ENCODE data around the gene CDPF1. TPM values are rescaled to one million over a fixed set of nuclear protein-coding genes. Genes with fewer than 3 reads are reported as not detected.

CDPF1 gene
- total RNA-seq, 3 donors from 2014 or later: 7.5 to 16.6 (median 13.3) TPM

DNA sequence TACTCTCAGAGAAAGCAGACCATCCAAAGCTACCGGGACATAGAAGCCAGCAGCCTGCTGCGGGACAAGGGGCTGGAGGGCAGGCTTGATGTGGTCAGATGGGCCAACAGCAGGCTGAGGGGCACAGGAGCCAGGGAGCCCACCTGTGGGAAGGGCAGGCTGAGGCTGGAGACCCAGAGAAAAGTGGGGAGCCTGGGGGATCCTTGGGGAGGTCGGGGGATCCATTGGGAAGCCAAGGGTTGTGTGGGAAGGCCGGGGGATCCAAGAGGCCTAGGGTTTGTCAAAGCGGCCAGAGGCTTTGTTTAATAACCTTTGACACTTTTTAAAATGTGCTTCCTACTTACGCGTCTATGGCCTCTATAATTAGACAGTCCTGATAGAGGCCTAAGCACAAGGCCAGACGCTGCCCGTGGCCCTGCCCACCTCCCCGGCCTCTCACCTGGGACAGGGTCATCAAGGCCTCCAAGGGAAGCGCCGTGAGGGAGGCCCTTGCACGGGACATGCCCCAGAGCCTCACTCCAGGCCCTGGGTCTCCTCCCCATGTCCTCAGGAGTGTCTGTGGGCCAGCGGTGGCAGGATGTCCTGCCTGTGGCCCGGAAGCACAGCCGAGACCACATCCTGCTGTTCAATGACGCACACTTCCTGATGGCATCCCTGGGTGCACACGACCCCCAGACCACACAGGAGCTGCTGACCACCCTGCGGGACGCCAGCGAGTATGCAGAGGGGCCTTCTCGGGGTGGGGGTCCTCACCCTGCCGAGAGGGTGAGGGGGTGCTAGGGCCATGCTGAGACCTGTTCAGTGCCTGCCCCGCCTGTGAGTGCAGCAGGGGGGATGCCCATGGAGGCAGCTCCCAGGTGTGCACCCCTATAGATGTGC lies 38.0 kb upstream of the CDPF1 start:
- Histone ChIP-seq H3K9me3 (peaks cover 5 to 10% of the 10 kb centered on the region in 2 donors), H3K27ac (peak overlapping the region in 1 of 2 donors; percentile 62), H3K27me3 (no peaks in the 10 kb centered on the region), H3K4me3 (peak overlapping the region in 2 of 3 donors; percentile 7 to 16), H3K36me3 (peaks cover 11% of the 10 kb centered on the region), H3K4me1 (no peaks in the 10 kb centered on the region)
- no peak for DNase-seq (ENCODE audit: low spot score in 2 of 2)
- intact Hi-C loops (cut with DNase I; ENCODE audit: low total_unique reads): no loop called here
- TF ChIP-seq POLR2A (IDR thresholded peaks at IDR 0.05): no peak
- TF ChIP-seq, protein P1, sequence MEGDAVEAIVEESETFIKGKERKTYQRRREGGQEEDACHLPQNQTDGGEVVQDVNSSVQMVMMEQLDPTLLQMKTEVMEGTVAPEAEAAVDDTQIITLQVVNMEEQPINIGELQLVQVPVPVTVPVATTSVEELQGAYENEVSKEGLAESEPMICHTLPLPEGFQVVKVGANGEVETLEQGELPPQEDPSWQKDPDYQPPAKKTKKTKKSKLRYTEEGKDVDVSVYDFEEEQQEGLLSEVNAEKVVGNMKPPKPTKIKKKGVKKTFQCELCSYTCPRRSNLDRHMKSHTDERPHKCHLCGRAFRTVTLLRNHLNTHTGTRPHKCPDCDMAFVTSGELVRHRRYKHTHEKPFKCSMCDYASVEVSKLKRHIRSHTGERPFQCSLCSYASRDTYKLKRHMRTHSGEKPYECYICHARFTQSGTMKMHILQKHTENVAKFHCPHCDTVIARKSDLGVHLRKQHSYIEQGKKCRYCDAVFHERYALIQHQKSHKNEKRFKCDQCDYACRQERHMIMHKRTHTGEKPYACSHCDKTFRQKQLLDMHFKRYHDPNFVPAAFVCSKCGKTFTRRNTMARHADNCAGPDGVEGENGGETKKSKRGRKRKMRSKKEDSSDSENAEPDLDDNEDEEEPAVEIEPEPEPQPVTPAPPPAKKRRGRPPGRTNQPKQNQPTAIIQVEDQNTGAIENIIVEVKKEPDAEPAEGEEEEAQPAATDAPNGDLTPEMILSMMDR (IDR thresholded peaks at IDR 0.05): no peak
- no peak for TF ChIP-seq POLR2AphosphoS5 (IDR thresholded peaks at IDR 0.05)

- Histone ChIP-seq H3K27ac (peak overlapping the region in 1 of 2 donors; percentile 62), H3K4me1 (no peaks in the 10 kb centered on the region), H3K9me3 (peaks cover 5 to 8% of the 10 kb centered on the region in 2 donors), H3K4me3 (peak overlapping the region in 1 of 3 donors; percentile 16), H3K27me3 (no peaks in the 10 kb centered on the region), H3K36me3 (peaks cover 4% of the 10 kb centered on the region)
- TF ChIP-seq POLR2A (IDR thresholded peaks at IDR 0.05) (no peak), POLR2AphosphoS5 (IDR thresholded peaks at IDR 0.05) (no peak)
- TF ChIP-seq, protein P1 (IDR thresholded peaks at IDR 0.05): no peak
- intact Hi-C loops (cut with DNase I; ENCODE audit: low total_unique reads): no loop called here
- no peak for DNase-seq (ENCODE audit: low spot score in 2 of 2)
Observed at GRCh38 chr22:46286941-46287872, 37.1 kb upstream of the CDPF1 start.

GRCh38 chr22:46286006-46286405 lies 35.9 kb upstream of the CDPF1 start:
- H3K4me1 ChIP-seq: no peaks in the 10 kb centered on the region
- no peak overlapping the region for H3K4me3 ChIP-seq
- H3K27ac ChIP-seq: no peak overlapping the region
- no peaks in the 10 kb centered on the region for H3K36me3 ChIP-seq
- no peaks in the 10 kb centered on the region for H3K27me3 ChIP-seq
- no peak for DNase-seq (ENCODE audit: low spot score in 2 of 2)
- intact Hi-C loops (cut with DNase I; ENCODE audit: low total_unique reads): no loop called here
- no peaks in the 10 kb centered on the region for H3K9me3 ChIP-seq
- TF ChIP-seq, protein P1 (IDR thresholded peaks at IDR 0.05): no peak
- no peak for TF ChIP-seq POLR2AphosphoS5 (IDR thresholded peaks at IDR 0.05)
- no peak for TF ChIP-seq POLR2A (IDR thresholded peaks at IDR 0.05)

DNA sequence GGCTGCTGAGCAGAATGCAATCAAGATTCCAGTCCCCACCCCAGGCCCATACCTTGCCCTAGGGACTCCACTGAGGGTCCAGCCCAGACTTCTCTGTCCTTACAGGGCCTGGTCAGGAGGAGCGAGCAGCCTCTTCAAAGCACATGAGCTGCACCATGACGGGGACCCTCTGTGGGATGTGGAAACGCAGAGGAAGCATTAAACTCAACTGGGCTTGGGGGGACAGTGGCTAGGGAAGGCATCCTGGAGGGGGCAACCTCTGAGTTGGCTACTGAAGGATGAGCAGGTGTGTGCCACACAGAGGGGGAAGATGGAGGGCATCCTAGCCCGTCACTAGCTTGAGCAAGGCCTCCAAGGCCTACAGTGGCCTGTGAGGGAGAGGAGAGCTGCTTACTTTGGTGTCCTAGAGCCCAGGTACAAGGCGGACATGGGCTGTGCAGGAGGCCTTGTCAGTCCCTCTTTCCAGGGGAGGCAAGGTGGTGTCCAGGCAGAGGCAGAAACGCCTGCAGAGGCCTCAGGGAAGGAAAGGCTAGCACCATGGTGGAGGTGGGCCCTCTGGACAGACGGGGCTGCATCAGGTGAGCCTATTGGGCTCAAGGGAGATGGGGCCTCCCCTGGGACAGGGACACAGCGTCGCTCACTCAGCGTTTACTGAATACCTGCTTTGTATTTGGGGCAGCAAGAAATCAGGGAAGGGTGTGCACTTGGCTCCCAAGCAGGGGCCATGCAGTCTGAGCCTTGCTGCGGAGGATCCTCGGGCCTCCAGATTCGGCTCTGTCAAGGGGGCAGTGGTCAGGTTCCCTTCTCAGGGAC lies 32.0 kb upstream of the CDPF1 start:
- Histone ChIP-seq H3K9me3 (no peaks in the 10 kb centered on the region), H3K4me1 (no peaks in the 10 kb centered on the region), H3K4me3 (no peak overlapping the region), H3K36me3 (peaks cover 10% of the 10 kb centered on the region), H3K27ac (no peak overlapping the region), H3K27me3 (no peaks in the 10 kb centered on the region)
- DNase-seq (ENCODE audit: low spot score in 2 of 2): no peak
- TF ChIP-seq, protein P1 (IDR thresholded peaks at IDR 0.05): no peak
- TF ChIP-seq POLR2AphosphoS5 (IDR thresholded peaks at IDR 0.05) (no peak), POLR2A (IDR thresholded peaks at IDR 0.05) (no peak)
- intact Hi-C loops (cut with DNase I; ENCODE audit: low total_unique reads): no loop called here
